Measurements from ENCODE around the gene DDX41. TPM values are rescaled to one million over a fixed set of nuclear protein-coding genes. Genes with fewer than 3 reads are reported as not detected.

DDX41 gene
- total and polyA plus RNA-seq, 10 of the 15 experiments (the other 5 are each of a cell fraction or from before 2014, with no cell fraction given), result 32.7 to 215 (median 93.6) TPM

DNA sequence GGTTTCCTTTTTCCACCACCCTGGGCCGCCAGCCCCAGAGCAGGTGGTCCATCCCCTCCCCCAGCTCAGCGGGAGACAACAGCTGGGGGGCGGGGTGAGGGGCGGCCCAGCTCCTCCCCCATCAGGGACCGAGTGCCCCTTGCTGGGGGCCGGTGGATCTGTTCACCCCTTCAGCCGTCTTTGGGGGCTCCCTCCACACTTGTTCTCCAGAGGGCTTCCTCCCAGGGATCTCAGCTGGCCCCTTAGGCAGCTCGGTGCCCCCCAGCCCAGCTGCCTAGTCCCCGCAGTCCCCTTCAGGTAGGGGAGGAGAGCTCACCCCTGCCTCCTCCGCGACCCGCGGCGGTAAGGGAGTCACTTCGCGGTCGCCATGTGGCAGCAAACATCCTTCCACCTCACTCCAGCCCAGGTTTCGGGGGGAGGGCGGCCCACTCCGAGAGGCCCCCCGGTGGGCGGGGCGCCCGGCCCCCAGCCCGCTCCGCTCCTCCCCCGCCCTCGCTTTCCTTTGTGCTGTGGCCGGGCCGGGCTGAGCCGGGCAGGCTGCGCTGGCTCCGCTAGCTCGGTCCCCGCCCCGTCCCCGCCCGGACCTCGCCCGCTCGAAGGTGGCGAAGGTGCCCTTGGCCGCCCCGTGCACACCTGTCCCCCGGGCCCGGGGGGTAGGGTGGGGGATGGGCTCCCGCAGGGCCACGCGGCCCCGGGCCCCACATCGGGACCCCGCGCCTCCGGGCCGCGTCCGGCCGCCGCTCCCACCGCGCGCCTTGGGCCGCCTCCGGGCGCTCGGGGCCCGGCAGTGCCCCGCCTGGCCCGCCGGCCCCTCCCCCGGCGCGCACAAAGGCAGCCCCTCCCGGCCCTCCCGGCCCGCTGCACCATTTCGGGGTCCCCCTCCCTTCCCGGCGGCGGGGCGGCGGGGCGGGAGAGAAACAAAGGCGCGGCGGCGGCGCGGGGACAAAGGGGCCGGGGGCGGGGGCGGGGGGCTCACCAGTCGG, 44.0 kb downstream of the DDX41 start:
- intact Hi-C loops (cut with micrococcal nuclease; ENCODE audit: unreplicated experiment), result no loop called here
- Histone ChIP-seq H3K79me2 (ENCODE audit: control insufficient read depth, insufficient read depth, low read length) (peaks cover 4% of the 10 kb centered on the region; the same call in 1 of the 2 replicates), H3K27ac (ENCODE audit: control insufficient read depth, insufficient read depth) (peak overlapping the region; percentile 2; the same call in 1 of the 2 replicates), H3K9me3 (replicated peaks; ENCODE audit: control insufficient read depth, insufficient read depth, low read length) (no peaks in the 10 kb centered on the region), H3K4me1 (ENCODE audit: control insufficient read depth, insufficient read depth, low read length) (peaks cover 12% of the 10 kb centered on the region), H3K36me3 (ENCODE audit: control insufficient read depth in 2 of 2, insufficient read depth in 2 of 2, low read length in 1 of 2) (no peaks in the 10 kb centered on the region), H3K27me3 (replicated peaks in 1 of 2; ENCODE audit: control insufficient read depth in 2 of 2, insufficient read depth in 2 of 2, low read length in 1 of 2) (no peaks in the 10 kb centered on the region), H4K20me1 (ENCODE audit: control insufficient read depth, insufficient read depth) (no peaks in the 10 kb centered on the region), H3K4me3 (peak overlapping the region; percentile 46), H3K9ac (ENCODE audit: control insufficient read depth, insufficient read depth, low read length) (peak overlapping the region; percentile 61), H3K4me2 (ENCODE audit: control insufficient read depth, insufficient read depth) (peak overlapping the region; percentile 89), H2AFZ (ENCODE audit: control insufficient read depth, low read depth, low read length) (peak overlapping the region; percentile 56)
- in situ Hi-C loops (cut with MboI), result no loop called here
- ATAC-seq (peak; percentile 69), DNase-seq (ENCODE audit: low read depth, low spot score) (no peak), FAIRE-seq (no peak)
- WGBS (ENCODE audit: insufficient coverage, insufficient replicate concordance, low lambda C conversion rate, missing lambda C conversion rate), result 5% methylated on average over 23 of the region's 93 CpGs
- RAD21 ChIA-PET (ENCODE audit: unreplicated experiment), result interaction anchor here (0.7 to 2.0 kb wide), 6 partner anchors 15 to 82 kb away, joined by 3 to 7 read pairs (median 4); partner anchors contain the start of gene PDLIM7
- POLR2A ChIA-PET, result interaction anchor here (0.6 to 1.6 kb wide), 6 partner anchors 10 to 36 kb away, joined by 3 to 6 read pairs (median 3); partner anchors contain the start of gene DOK3
- no TSS peak for BruUV-seq (replicated peaks)
- CTCF ChIA-PET, result interaction anchor here (0.8 to 2.4 kb wide), 7 partner anchors 13 to 82 kb away, joined by 3 to 13 read pairs (median 3); no protein-coding TSS in a partner anchor
- SMC1A ChIA-PET (ENCODE audit: uncharacterized antibody, unreplicated experiment), result interaction anchor here (0.8 kb wide), 1 partner anchor 29 kb away, joined by 3 read pairs; no protein-coding TSS in a partner anchor
- TF ChIP-seq TAF1 (IDR thresholded peaks at IDR 0.05; ENCODE audit: borderline replicate concordance, low read depth, low read length) (no peak; the same call in 1 of the 2 replicates), TARDBP (IDR thresholded peaks at IDR 0.05; ENCODE audit: borderline replicate concordance) (no peak), RUNX3 (IDR thresholded peaks at IDR 0.05; ENCODE audit: low read length) (peak; percentile 49), NFYA (IDR thresholded peaks at IDR 0.05; ENCODE audit: borderline replicate concordance, low read depth, low read length) (no peak), DPF2 (IDR thresholded peaks at IDR 0.05) (peak; percentile 37; the same call in 1 of the 2 replicates), MTA2 (IDR thresholded peaks at IDR 0.05; ENCODE audit: low read depth) (0 out of 2 replicates have a peak, but pooled peaks have one; percentile 11), GATAD2B (conservative IDR thresholded peaks at IDR 0.05; ENCODE audit: low read depth) (peak; percentile 14; the same call in 1 of the 2 replicates), EGR1 (IDR thresholded peaks at IDR 0.05; ENCODE audit: borderline replicate concordance in 1 of 2, low read depth in 2 of 2, low read length in 2 of 2) (peak in 1 of 2 experiments; percentile 57; a peak in 2 of 3 replicates), POLR2A (IDR thresholded peaks at IDR 0.05; ENCODE audit: low read depth, low read length) (peak; percentile 74), EED (IDR thresholded peaks at IDR 0.05; ENCODE audit: low read depth) (no peak), KAT2A (conservative IDR thresholded peaks at IDR 0.05; ENCODE audit: control insufficient read depth, low read depth, low read length) (no peak), PML (IDR thresholded peaks at IDR 0.05; ENCODE audit: low read length) (no peak)
- TF ChIP-seq, protein P1, sequence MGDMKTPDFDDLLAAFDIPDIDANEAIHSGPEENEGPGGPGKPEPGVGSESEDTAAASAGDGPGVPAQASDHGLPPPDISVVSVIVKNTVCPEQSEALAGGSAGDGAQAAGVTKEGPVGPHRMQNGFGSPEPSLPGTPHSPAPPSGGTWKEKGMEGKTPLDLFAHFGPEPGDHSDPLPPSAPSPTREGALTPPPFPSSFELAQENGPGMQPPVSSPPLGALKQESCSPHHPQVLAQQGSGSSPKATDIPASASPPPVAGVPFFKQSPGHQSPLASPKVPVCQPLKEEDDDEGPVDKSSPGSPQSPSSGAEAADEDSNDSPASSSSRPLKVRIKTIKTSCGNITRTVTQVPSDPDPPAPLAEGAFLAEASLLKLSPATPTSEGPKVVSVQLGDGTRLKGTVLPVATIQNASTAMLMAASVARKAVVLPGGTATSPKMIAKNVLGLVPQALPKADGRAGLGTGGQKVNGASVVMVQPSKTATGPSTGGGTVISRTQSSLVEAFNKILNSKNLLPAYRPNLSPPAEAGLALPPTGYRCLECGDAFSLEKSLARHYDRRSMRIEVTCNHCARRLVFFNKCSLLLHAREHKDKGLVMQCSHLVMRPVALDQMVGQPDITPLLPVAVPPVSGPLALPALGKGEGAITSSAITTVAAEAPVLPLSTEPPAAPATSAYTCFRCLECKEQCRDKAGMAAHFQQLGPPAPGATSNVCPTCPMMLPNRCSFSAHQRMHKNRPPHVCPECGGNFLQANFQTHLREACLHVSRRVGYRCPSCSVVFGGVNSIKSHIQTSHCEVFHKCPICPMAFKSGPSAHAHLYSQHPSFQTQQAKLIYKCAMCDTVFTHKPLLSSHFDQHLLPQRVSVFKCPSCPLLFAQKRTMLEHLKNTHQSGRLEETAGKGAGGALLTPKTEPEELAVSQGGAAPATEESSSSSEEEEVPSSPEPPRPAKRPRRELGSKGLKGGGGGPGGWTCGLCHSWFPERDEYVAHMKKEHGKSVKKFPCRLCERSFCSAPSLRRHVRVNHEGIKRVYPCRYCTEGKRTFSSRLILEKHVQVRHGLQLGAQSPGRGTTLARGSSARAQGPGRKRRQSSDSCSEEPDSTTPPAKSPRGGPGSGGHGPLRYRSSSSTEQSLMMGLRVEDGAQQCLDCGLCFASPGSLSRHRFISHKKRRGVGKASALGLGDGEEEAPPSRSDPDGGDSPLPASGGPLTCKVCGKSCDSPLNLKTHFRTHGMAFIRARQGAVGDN (IDR thresholded peaks at IDR 0.05), result no peak
- TF ChIP-seq, protein P2, sequence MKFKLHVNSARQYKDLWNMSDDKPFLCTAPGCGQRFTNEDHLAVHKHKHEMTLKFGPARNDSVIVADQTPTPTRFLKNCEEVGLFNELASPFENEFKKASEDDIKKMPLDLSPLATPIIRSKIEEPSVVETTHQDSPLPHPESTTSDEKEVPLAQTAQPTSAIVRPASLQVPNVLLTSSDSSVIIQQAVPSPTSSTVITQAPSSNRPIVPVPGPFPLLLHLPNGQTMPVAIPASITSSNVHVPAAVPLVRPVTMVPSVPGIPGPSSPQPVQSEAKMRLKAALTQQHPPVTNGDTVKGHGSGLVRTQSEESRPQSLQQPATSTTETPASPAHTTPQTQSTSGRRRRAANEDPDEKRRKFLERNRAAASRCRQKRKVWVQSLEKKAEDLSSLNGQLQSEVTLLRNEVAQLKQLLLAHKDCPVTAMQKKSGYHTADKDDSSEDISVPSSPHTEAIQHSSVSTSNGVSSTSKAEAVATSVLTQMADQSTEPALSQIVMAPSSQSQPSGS (IDR thresholded peaks at IDR 0.05; ENCODE audit: low read length), result no peak
- TF ChIP-seq, protein P3, sequence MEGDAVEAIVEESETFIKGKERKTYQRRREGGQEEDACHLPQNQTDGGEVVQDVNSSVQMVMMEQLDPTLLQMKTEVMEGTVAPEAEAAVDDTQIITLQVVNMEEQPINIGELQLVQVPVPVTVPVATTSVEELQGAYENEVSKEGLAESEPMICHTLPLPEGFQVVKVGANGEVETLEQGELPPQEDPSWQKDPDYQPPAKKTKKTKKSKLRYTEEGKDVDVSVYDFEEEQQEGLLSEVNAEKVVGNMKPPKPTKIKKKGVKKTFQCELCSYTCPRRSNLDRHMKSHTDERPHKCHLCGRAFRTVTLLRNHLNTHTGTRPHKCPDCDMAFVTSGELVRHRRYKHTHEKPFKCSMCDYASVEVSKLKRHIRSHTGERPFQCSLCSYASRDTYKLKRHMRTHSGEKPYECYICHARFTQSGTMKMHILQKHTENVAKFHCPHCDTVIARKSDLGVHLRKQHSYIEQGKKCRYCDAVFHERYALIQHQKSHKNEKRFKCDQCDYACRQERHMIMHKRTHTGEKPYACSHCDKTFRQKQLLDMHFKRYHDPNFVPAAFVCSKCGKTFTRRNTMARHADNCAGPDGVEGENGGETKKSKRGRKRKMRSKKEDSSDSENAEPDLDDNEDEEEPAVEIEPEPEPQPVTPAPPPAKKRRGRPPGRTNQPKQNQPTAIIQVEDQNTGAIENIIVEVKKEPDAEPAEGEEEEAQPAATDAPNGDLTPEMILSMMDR (IDR thresholded peaks at IDR 0.05 in 2 of 3, conservative IDR thresholded peaks at IDR 0.05 in 1 of 3; ENCODE audit: control insufficient read depth in 2 of 3, extremely low read depth in 1 of 3, insufficient read depth in 1 of 3, low read depth in 3 of 3, low read length in 3 of 3), result peak in 1 of 3 experiments; percentile 7; a peak in 1 of 6 replicates

Data from GM12878 (cell line).